OCI-LY3 (cell line): ENCODE data around the gene GCK.

Source experiments
- EZH2phosphoT487 ChIP-seq: fragments of 200-600 bp; shearing (Covaris generic); IDR thresholded peaks from 2 replicates; pipeline ENCODE4 v1.6.1; 2018; ENCODE audit warnings: antibody characterized with exemption, mixed run types, low read depth
- TF ChIP-seq, protein P1 (sequence below): fragments of 200-600, 300-600 bp; sonication (generic); IDR thresholded peaks from 2 replicates; pipeline ENCODE4 v1.5.1; 2014; ENCODE audit warnings: antibody characterized with exemption, low read length, low read depth

DNA sequence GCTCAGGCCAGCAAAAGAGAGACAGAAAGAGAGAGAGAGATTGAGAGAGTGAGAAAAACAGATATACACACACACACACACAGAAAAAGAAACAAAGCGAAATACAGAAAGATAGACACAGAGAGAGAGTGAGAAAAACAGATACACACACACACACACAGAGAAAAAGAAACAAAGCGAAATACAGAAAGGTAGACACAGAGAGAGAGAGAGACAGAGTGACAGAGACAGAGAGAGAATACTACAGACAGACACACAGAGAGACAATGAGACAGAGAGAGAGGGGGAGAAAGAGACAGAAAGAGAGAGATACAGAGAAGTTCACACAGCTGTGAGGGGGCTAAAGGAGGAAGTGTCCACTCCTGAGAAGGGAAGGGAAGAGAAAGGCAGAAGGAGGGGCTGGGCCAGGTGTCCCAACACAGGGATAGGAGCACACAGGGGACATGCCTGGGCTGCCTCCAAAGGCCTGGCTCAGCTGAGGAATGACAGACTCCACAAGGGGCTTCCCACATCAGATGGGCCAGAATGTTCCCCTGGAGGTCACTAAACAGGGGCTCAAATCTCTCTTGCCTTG, 4.3 kb downstream of the GCK start:
- TF ChIP-seq, protein P1, sequence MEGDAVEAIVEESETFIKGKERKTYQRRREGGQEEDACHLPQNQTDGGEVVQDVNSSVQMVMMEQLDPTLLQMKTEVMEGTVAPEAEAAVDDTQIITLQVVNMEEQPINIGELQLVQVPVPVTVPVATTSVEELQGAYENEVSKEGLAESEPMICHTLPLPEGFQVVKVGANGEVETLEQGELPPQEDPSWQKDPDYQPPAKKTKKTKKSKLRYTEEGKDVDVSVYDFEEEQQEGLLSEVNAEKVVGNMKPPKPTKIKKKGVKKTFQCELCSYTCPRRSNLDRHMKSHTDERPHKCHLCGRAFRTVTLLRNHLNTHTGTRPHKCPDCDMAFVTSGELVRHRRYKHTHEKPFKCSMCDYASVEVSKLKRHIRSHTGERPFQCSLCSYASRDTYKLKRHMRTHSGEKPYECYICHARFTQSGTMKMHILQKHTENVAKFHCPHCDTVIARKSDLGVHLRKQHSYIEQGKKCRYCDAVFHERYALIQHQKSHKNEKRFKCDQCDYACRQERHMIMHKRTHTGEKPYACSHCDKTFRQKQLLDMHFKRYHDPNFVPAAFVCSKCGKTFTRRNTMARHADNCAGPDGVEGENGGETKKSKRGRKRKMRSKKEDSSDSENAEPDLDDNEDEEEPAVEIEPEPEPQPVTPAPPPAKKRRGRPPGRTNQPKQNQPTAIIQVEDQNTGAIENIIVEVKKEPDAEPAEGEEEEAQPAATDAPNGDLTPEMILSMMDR = no peak
- TF ChIP-seq EZH2phosphoT487 = no peak
